SK-N-SH (cell line): Measurements from ENCODE around the gene LRRIQ3. TPM values are rescaled to one million over a fixed set of nuclear protein-coding genes. Genes with fewer than 3 reads are reported as not detected.

Source experiments
- CTCF ChIA-PET: fragments of 300-600, 350-600 bp; formaldehyde crosslinking; extraction: SDS; loops from one replicate; lab custom pipeline; 2021; lab: Yijun Ruan, JAX
- POLR2A ChIA-PET: fragments of 350-600 bp; sonication (Branson Sonifier 250); formaldehyde crosslinking; extraction: SDS; loops from one replicate; lab custom pipeline; 2020; ENCODE audit warnings: antibody characterized with exemption, inconsistent platforms; lab: Yijun Ruan, JAX
- DNase-seq: peaks from one replicate; pipeline ENCODE4 v3.0.0; 2012
- H2AFZ ChIP-seq: fragments of 200-600 bp; sonication (generic); 2 replicates; pipeline ENCODE4 v1.8.1; 2016; ENCODE audit warnings: antibody characterized with exemption, mild to moderate bottlenecking, low read depth
- H3F3A ChIP-seq: fragments of 200-600 bp; sonication (generic); replicated peaks from 2 replicates; pipeline ENCODE3; 2016; ENCODE audit warnings: antibody characterized with exemption, mild to moderate bottlenecking; ENCODE audit not compliant: insufficient read depth
- H3K27ac ChIP-seq, 2 experiments: fragments of 200-500 bp in 1 of 2; fragments of 200-600 bp in 1 of 2; sonication (Bioruptor generic) in 1 of 2; sonication (generic), shearing (Covaris generic) in 1 of 2; 2 replicates each; pipeline versions ENCODE4 v1.5.1 to v1.6.1; 2014 to 2016; ENCODE audit warnings: low read depth in 2 of 2, inconsistent platforms in 1 of 2, low read length in 1 of 2, mild to moderate bottlenecking in 1 of 2, mixed read lengths in 1 of 2
- H3K27me3 ChIP-seq: fragments of 200-600 bp; sonication (generic), shearing (Covaris generic); 2 replicates; pipeline ENCODE4 v1.6.1; 2016; ENCODE audit warnings: mixed run types; ENCODE audit not compliant: insufficient read depth
- H3K36me3 ChIP-seq, 2 experiments: fragments of 200-500 bp in 1 of 2; fragments of 200-600 bp in 1 of 2; sonication (Bioruptor generic) in 1 of 2; sonication (generic) in 1 of 2; replicated peaks in 1 of 2; 2 replicates each; pipeline versions ENCODE3 to v1.5.1; 2014 to 2016; ENCODE audit warnings: low read length in 1 of 2, mild to moderate bottlenecking in 1 of 2; ENCODE audit not compliant: insufficient read depth in 2 of 2, control insufficient read depth in 1 of 2
- H3K4me1 ChIP-seq, 2 experiments: fragments of 200-500 bp in 1 of 2; fragments of 200-600 bp in 1 of 2; sonication (Bioruptor generic) in 1 of 2; sonication (generic), shearing (Covaris generic) in 1 of 2; 2 replicates each; pipeline versions ENCODE4 v1.5.1 to v1.6.1; 2014 to 2016; ENCODE audit warnings: low read depth in 1 of 2, low read length in 1 of 2, mixed run types in 1 of 2; ENCODE audit not compliant: insufficient read depth in 2 of 2, control insufficient read depth in 1 of 2
- H3K4me2 ChIP-seq: fragments of 200-600 bp; sonication (generic), shearing (Covaris generic); 2 replicates; pipeline ENCODE4 v1.6.1; 2017; ENCODE audit warnings: mixed run types
- H3K4me3 ChIP-seq, 2 experiments: fragments of 200-500 bp in 1 of 2; fragments of 200-600 bp in 1 of 2; sonication (Bioruptor generic) in 1 of 2; sonication (generic), shearing (Covaris generic) in 1 of 2; 2 replicates each; pipeline versions ENCODE4 v1.5.1 to v1.8.1; 2014 to 2016; ENCODE audit warnings: low read depth in 2 of 2, inconsistent platforms in 1 of 2, low read length in 1 of 2, mild to moderate bottlenecking in 1 of 2, mixed read lengths in 1 of 2, moderate library complexity in 1 of 2
- H3K79me2 ChIP-seq: fragments of 200-600 bp; sonication (generic); 2 replicates; pipeline ENCODE4 v1.8.1; 2017; ENCODE audit warnings: mild to moderate bottlenecking; ENCODE audit not compliant: insufficient read depth
- H3K9ac ChIP-seq: fragments of 200-600 bp; sonication (generic); 2 replicates; pipeline ENCODE4 v1.6.1; 2017; ENCODE audit warnings: mixed run types
- H3K9me2 ChIP-seq: fragments of 200-600 bp; sonication (generic); 2 replicates; pipeline ENCODE4 v1.6.1; 2017; ENCODE audit warnings: mixed run types
- H3K9me3 ChIP-seq: fragments of 200-600 bp; sonication (generic); 2 replicates; pipeline ENCODE4 v1.6.1; 2017; ENCODE audit warnings: mixed run types, mild to moderate bottlenecking, moderate library complexity
- H4K20me1 ChIP-seq: fragments of 200-600 bp; sonication (generic); 2 replicates; pipeline ENCODE4 v1.6.1; 2017; ENCODE audit warnings: mild to moderate bottlenecking, mixed run types; ENCODE audit not compliant: insufficient read depth
- GATA2 ChIP-seq: sonication (generic); formaldehyde crosslinking; IDR thresholded peaks from 2 replicates; pipeline ENCODE4 v1.5.0; 2020; ENCODE audit warnings: mild to moderate bottlenecking, missing genetic modification reagents
- MEF2A ChIP-seq: IDR thresholded peaks from 2 replicates; pipeline ENCODE4 v1.4.0; 2012; ENCODE audit warnings: low read depth, borderline replicate concordance
- NFIC ChIP-seq: IDR thresholded peaks from 2 replicates; pipeline ENCODE4 v1.4.0; 2012; ENCODE audit warnings: borderline replicate concordance
- RAD21 ChIP-seq: IDR thresholded peaks from 2 replicates; pipeline ENCODE4 v1.6.1; 2012; ENCODE audit warnings: mild to moderate bottlenecking, low read length
- SIN3A ChIP-seq: IDR thresholded peaks from 2 replicates; pipeline ENCODE4 v1.6.1; 2012; ENCODE audit warnings: low read depth, mild to moderate bottlenecking, low read length, moderate library complexity, borderline replicate concordance
- TAF1 ChIP-seq: IDR thresholded peaks from 2 replicates; pipeline ENCODE4 v1.6.1; 2012; ENCODE audit warnings: low read depth, mild to moderate bottlenecking, low read length, moderate library complexity, borderline replicate concordance
- WGBS: methylation state at CpG from one replicate; pipeline ENCODE4 v1.1.6; 2017; ENCODE audit warnings: low lambda C conversion rate; 5-methylcytosine and 5-hydroxymethylcytosine counted together
- polyA plus RNA-seq, 3 experiments: library from polyadenylated mRNA; depleted of rRNA; stranded (reverse); fragments of >200 nt; gene quantifications; 2 replicates each; pipeline ENCODE4 v1.2.3, GENCODE V29; 2012
- TF ChIP-seq, protein P1 (sequence below): IDR thresholded peaks from 2 replicates; pipeline ENCODE4 v1.4.0; 2012; ENCODE audit warnings: low read depth
- TF ChIP-seq, protein P2 (sequence below): IDR thresholded peaks from 2 replicates; pipeline ENCODE4 v1.6.1; 2012; ENCODE audit warnings: mild to moderate bottlenecking, low read depth, low read length, moderate library complexity

Gene LRRIQ3
- polyA plus RNA-seq, 1 of the 3 experiments (the other 2 are of a cell fraction): 0.56 TPM

DNA sequence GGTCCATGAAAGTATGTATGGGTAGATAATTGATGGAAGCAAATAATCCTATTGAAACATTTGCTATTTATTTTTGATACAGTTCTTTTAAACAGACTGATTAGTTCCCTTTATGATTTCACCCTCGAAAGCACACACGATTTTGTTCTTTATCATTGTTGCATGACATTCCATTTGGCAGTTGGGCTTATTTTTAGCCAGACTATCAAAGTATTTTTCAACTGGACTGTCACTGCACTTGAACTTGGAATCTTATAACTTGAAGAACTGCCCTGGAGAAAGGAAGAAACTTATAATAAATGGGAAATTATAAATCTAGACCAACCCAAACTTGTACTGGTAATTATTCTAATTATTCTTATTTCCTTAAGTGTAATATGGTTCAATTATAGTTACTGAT lies 37.2 kb upstream of the LRRIQ3 start, which contains the start of gene TNNI3K:
Gene TNNI3K, plus strand, starts transcription at position 235 of the 400 bp plus-strand sequence. Its CDS starts 65 bp downstream, at position 300.
- WGBS: 32% methylated on average over 2 of the region's 2 CpGs
- no peaks in the 10 kb centered on the region for H3K36me3 ChIP-seq
- no peak within 1 kb of the TSS for H3K27ac ChIP-seq
- H3K4me2 ChIP-seq: no peak within 1 kb of the TSS
- TF ChIP-seq NFIC (no peak), TAF1 (no peak)
- TF ChIP-seq, protein P1, sequence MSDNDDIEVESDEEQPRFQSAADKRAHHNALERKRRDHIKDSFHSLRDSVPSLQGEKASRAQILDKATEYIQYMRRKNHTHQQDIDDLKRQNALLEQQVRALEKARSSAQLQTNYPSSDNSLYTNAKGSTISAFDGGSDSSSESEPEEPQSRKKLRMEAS: no peak
- no peaks in the 10 kb centered on the region for H3K4me1 ChIP-seq
- H3F3A ChIP-seq: no peaks in the 10 kb centered on the region
- no peak within 1 kb of the TSS for H2AFZ ChIP-seq
- H3K4me3 ChIP-seq: no peak within 1 kb of the TSS
- DNase-seq: no peak
- H4K20me1 ChIP-seq: no peaks in the 10 kb centered on the region
- no peaks in the 10 kb centered on the region for H3K9me3 ChIP-seq
- no peak within 1 kb of the TSS for H3K9ac ChIP-seq
- H3K27me3 ChIP-seq: no peaks in the 10 kb centered on the region
- ChIA-PET POLR2A (no interaction called here), CTCF (no interaction called here)
- H3K9me2 ChIP-seq: no peaks in the 10 kb centered on the region
- no peaks in the 10 kb centered on the region for H3K79me2 ChIP-seq

DNA sequence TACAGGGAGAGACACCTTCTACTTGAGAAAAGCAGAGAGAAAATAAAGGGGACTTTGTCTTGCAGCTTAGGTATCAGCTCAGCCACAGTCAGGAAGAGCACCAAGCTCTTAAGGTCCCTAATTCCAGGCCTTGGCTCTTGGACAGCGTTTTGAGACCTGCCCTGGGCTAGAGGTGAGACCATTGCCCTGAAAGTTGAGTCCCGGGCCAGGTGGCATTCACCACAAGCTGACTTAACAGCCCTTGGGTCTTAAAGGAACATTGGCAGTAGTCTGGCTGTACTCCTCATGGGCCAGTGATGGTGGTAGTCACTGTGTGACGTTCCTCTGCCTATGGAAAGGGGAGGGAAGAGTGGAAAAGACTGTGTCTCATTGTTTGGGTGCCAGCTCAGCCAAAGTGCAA lies 25.5 kb upstream of the LRRIQ3 start:
- ChIA-PET POLR2A (no interaction called here), CTCF (interaction anchor here (1.0 kb wide), 1 partner anchor 466 kb away, joined by 3 read pairs; no protein-coding TSS in a partner anchor)
- Histone ChIP-seq H2AFZ (no peak overlapping the region), H3K9me3 (no peaks in the 10 kb centered on the region), H3F3A (no peaks in the 10 kb centered on the region), H3K27ac (no peak overlapping the region), H4K20me1 (no peaks in the 10 kb centered on the region), H3K4me3 (no peak overlapping the region), H3K27me3 (no peaks in the 10 kb centered on the region), H3K9me2 (no peaks in the 10 kb centered on the region), H3K9ac (no peak overlapping the region), H3K4me2 (no peak overlapping the region), H3K36me3 (no peaks in the 10 kb centered on the region), H3K4me1 (no peaks in the 10 kb centered on the region; a peak in 1 of 4 replicates), H3K79me2 (no peaks in the 10 kb centered on the region)
- TF ChIP-seq MEF2A (no peak), GATA2 (CRISPR knock-in tag) (no peak)
- DNase-seq: no peak
- WGBS: 5% methylated on average over 2 of the region's 3 CpGs

DNA sequence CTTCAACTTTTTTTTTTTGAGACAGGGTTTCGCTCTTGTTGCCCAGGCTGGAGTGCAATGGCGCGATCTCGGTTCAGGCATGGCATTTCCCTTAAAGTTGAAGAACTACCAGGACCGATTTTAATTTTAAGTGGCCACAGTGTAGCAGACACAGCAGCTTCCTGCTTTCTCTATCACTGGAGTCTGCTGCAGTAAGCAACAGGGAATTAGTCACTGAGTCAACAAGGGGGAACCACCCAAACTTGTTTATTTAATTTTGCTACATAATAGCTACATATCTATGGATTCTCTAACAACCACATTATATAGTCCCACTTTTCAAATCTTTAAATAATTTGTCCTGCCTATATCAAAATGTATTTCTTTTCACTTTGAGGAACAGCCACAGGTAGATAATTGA lies 24.7 kb upstream of the LRRIQ3 start:
- H3K4me3 ChIP-seq: no peak overlapping the region
- no peaks in the 10 kb centered on the region for H3K27me3 ChIP-seq
- no peaks in the 10 kb centered on the region for H3K36me3 ChIP-seq
- TF ChIP-seq RAD21 (no peak), SIN3A (no peak)
- TF ChIP-seq, protein P2, sequence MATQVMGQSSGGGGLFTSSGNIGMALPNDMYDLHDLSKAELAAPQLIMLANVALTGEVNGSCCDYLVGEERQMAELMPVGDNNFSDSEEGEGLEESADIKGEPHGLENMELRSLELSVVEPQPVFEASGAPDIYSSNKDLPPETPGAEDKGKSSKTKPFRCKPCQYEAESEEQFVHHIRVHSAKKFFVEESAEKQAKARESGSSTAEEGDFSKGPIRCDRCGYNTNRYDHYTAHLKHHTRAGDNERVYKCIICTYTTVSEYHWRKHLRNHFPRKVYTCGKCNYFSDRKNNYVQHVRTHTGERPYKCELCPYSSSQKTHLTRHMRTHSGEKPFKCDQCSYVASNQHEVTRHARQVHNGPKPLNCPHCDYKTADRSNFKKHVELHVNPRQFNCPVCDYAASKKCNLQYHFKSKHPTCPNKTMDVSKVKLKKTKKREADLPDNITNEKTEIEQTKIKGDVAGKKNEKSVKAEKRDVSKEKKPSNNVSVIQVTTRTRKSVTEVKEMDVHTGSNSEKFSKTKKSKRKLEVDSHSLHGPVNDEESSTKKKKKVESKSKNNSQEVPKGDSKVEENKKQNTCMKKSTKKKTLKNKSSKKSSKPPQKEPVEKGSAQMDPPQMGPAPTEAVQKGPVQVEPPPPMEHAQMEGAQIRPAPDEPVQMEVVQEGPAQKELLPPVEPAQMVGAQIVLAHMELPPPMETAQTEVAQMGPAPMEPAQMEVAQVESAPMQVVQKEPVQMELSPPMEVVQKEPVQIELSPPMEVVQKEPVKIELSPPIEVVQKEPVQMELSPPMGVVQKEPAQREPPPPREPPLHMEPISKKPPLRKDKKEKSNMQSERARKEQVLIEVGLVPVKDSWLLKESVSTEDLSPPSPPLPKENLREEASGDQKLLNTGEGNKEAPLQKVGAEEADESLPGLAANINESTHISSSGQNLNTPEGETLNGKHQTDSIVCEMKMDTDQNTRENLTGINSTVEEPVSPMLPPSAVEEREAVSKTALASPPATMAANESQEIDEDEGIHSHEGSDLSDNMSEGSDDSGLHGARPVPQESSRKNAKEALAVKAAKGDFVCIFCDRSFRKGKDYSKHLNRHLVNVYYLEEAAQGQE: no peak
- ChIA-PET POLR2A (no interaction called here), CTCF (interaction anchor here (1.0 kb wide), 1 partner anchor 466 kb away, joined by 3 read pairs; no protein-coding TSS in a partner anchor)
- no peak overlapping the region for H3K4me2 ChIP-seq
- no peaks in the 10 kb centered on the region for H3K9me3 ChIP-seq
- no peak overlapping the region for H3K9ac ChIP-seq
- H3K79me2 ChIP-seq: no peaks in the 10 kb centered on the region
- H2AFZ ChIP-seq: no peak overlapping the region
- 90% methylated on average over 5 of the region's 5 CpGs for WGBS
- H3K9me2 ChIP-seq: no peaks in the 10 kb centered on the region
- no peak for DNase-seq
- no peaks in the 10 kb centered on the region for H3F3A ChIP-seq
- H4K20me1 ChIP-seq: no peaks in the 10 kb centered on the region
- H3K27ac ChIP-seq: no peak overlapping the region
- no peaks in the 10 kb centered on the region; a peak in 1 of 4 replicates for H3K4me1 ChIP-seq
